ENCODE results near the gene ITK. TPM values are rescaled to one million over a fixed set of nuclear protein-coding genes. Genes with fewer than 3 reads are reported as not detected.

ITK gene
- total and polyA plus RNA-seq, 4 donors, result 0.35 to 1.5 (median 0.43) TPM

GRCh38 chr5:157247267-157247666, 66.6 kb downstream of the ITK start:
- DNase-seq (ENCODE audit: low spot score), result no peak

More at GRCh38 chr5:157247267-157247666, 66.6 kb downstream of the ITK start:
- Histone ChIP-seq H3K36me3 (ENCODE audit: control insufficient read depth in 4 of 4, insufficient read depth in 3 of 4, low read depth in 1 of 4, low read length in 3 of 4) (no peaks in the 10 kb centered on the region), H3K9ac (ENCODE audit: low read depth in 1 of 2, low read length in 2 of 2) (no peak overlapping the region), H3K27me3 (ENCODE audit: control insufficient read depth in 4 of 4, insufficient read depth in 4 of 4, low read length in 3 of 4) (no peaks in the 10 kb centered on the region), H3K27ac (ENCODE audit: low read depth in 1 of 2, low read length in 2 of 2) (no peak overlapping the region), H3K4me3 (ENCODE audit: low read depth in 1 of 3, low read length in 3 of 3) (no peak overlapping the region), H3K9me3 (ENCODE audit: control insufficient read depth in 4 of 4, low read length in 3 of 4) (no peaks in the 10 kb centered on the region), H3K4me1 (ENCODE audit: control insufficient read depth in 4 of 4, insufficient read depth in 4 of 4, low read length in 3 of 4) (no peaks in the 10 kb centered on the region)
- TF ChIP-seq GABPA (IDR thresholded peaks at IDR 0.05 in 1 of 2, conservative IDR thresholded peaks at IDR 0.05 in 1 of 2), result no peak
- TF ChIP-seq HNF4A (conservative IDR thresholded peaks at IDR 0.05), result no peak
- TF ChIP-seq HNF4G (IDR thresholded peaks at IDR 0.05), result no peak
- TF ChIP-seq JUND (IDR thresholded peaks at IDR 0.05), result no peak
- TF ChIP-seq MAX (IDR thresholded peaks at IDR 0.05), result no peak
- TF ChIP-seq EGR1 (IDR thresholded peaks at IDR 0.05; ENCODE audit: low read depth in 2 of 2), result no peak
- TF ChIP-seq ATF3 (IDR thresholded peaks at IDR 0.05), result no peak
- TF ChIP-seq FOXA2 (IDR thresholded peaks at IDR 0.05), result no peak
- no peak for TF ChIP-seq REST (IDR thresholded peaks at IDR 0.05)
- no peak for TF ChIP-seq FOXA1 (IDR thresholded peaks at IDR 0.05)
- TF ChIP-seq RAD21 (IDR thresholded peaks at IDR 0.05), result no peak
- no peak for TF ChIP-seq CTCF (IDR thresholded peaks at IDR 0.05; ENCODE audit: low read depth, low read length, missing input control)
- TF ChIP-seq SP1 (IDR thresholded peaks at IDR 0.05), result no peak
- TF ChIP-seq RXRA (IDR thresholded peaks at IDR 0.05), result no peak
- TF ChIP-seq YY1 (IDR thresholded peaks at IDR 0.05), result no peak
- no peak for TF ChIP-seq TAF1 (conservative IDR thresholded peaks at IDR 0.05)
- TF ChIP-seq ZBTB33 (IDR thresholded peaks at IDR 0.05), result no peak
- TF ChIP-seq NR2F2 (IDR thresholded peaks at IDR 0.05), result no peak
